ENCODE data around the gene TEX26. TPM values are rescaled to one million over a fixed set of nuclear protein-coding genes. Genes with fewer than 3 reads are reported as not detected.

TEX26 gene
- total RNA-seq, 1 donor: not detected

DNA sequence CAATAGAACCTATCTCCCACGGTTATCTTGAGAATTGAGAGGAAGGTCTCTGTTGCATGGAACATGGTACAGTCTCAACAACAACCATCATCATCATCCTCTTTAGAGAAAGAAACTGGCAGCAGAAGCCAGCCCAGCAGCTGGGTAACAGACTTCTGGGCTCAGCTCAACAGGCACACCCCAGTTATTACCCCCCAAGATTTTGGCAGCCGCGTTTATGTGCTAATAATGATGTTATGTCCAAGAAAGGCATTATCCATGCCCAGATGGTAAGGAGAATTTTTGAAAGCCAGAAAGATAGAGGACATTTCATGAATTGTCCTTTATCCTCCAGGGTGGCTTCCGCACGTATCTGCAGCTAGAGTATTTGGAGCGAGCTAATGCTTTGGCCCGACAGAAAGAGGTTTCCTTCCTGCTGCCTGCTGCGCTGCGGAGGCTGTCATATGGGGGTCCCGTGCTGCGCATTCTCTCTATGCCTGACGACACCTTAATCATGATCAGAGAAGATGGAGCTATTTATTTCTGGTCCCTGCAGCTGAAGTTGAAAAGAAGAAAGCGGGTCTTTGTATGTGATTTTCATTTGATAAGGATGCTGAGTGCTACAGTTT is 89.9 kb downstream of the TEX26 start:
- Histone ChIP-seq H3K36me3 (ENCODE audit: insufficient read depth, low read length) (no peaks in the 10 kb centered on the region), H4K20me1 (ENCODE audit: insufficient read depth, low read length) (no peaks in the 10 kb centered on the region), H3K4me1 (ENCODE audit: insufficient read depth, low read length) (no peaks in the 10 kb centered on the region), H3K4me3 (ENCODE audit: insufficient read depth, low read length) (no peak overlapping the region), H3K27ac (ENCODE audit: low read depth, low read length) (no peak overlapping the region), H3K4me2 (ENCODE audit: insufficient read depth, low read length) (no peak overlapping the region), H3K79me2 (ENCODE audit: insufficient read depth, low read length) (no peaks in the 10 kb centered on the region), H2AFZ (ENCODE audit: low read length) (no peak overlapping the region), H3K27me3 (ENCODE audit: insufficient read depth, low read length) (peaks cover 28% of the 10 kb centered on the region), H3K9me3 (ENCODE audit: low read depth, low read length) (no peaks in the 10 kb centered on the region)
- DNase-seq (ENCODE audit: insufficient read length, low spot score, missing footprints): no peak
- TF ChIP-seq, protein P1, sequence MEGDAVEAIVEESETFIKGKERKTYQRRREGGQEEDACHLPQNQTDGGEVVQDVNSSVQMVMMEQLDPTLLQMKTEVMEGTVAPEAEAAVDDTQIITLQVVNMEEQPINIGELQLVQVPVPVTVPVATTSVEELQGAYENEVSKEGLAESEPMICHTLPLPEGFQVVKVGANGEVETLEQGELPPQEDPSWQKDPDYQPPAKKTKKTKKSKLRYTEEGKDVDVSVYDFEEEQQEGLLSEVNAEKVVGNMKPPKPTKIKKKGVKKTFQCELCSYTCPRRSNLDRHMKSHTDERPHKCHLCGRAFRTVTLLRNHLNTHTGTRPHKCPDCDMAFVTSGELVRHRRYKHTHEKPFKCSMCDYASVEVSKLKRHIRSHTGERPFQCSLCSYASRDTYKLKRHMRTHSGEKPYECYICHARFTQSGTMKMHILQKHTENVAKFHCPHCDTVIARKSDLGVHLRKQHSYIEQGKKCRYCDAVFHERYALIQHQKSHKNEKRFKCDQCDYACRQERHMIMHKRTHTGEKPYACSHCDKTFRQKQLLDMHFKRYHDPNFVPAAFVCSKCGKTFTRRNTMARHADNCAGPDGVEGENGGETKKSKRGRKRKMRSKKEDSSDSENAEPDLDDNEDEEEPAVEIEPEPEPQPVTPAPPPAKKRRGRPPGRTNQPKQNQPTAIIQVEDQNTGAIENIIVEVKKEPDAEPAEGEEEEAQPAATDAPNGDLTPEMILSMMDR (IDR thresholded peaks at IDR 0.05; ENCODE audit: extremely low read depth, low read depth, low read length): no peak

DNA sequence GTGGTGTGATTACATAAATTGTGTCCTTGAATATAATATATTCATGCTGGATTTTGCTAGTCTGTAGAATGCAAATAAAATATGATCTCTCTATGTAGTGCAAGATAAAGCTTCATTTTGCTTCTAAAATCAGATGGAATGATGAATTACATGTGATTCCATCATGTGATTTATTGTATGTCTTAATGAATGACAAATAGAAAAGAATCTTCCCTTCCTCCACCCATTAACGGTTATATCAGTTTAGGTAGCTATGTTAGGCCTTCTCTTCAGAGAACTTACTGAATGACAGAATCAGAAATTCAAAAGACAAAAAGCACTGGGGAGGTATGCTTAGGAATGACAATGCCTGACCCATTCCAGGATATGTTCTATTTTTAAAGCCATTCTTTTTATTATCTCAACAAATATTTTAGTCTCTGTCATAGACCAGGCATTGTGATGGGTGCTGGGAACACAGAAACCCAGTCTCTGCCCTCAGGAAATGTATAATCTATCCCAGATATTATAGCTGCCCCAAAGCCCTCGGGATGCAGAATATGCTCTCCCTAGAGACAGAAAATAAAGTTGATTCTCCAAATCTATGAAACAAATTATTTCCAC is 90.6 kb downstream of the TEX26 start:
- Histone ChIP-seq H4K20me1 (ENCODE audit: insufficient read depth, low read length) (no peaks in the 10 kb centered on the region), H3K27ac (ENCODE audit: low read depth, low read length) (no peak overlapping the region)

More for the DNA sequence above, 90.6 kb downstream of the TEX26 start:
- H3K27me3 ChIP-seq (ENCODE audit: insufficient read depth, low read length): peaks cover 26% of the 10 kb centered on the region
- DNase-seq (ENCODE audit: insufficient read length, low spot score, missing footprints): peak; percentile 66
- no peak overlapping the region for H3K4me3 ChIP-seq (ENCODE audit: insufficient read depth, low read length)
- H3K4me2 ChIP-seq (ENCODE audit: insufficient read depth, low read length): no peak overlapping the region
- no peaks in the 10 kb centered on the region for H3K36me3 ChIP-seq (ENCODE audit: insufficient read depth, low read length)
- H3K9me3 ChIP-seq (ENCODE audit: low read depth, low read length): no peaks in the 10 kb centered on the region
- H2AFZ ChIP-seq (ENCODE audit: low read length): no peak overlapping the region
- no peaks in the 10 kb centered on the region for H3K4me1 ChIP-seq (ENCODE audit: insufficient read depth, low read length)
- H3K79me2 ChIP-seq (ENCODE audit: insufficient read depth, low read length): no peaks in the 10 kb centered on the region
- TF ChIP-seq, protein P1 (IDR thresholded peaks at IDR 0.05; ENCODE audit: extremely low read depth, low read depth, low read length): no peak

Other genes with a start within 250 kb of the TEX26 start
- gene ALOX5AP, start 197.1 kb upstream of the TEX26 start, total RNA-seq: 0.29 TPM in 1 of 2 replicates, not detected in the other
- gene MEDAG, start 26.4 kb upstream of the TEX26 start, total RNA-seq: 46.7 and 96.1 TPM in 2 replicates
- gene HSPH1, start 229.2 kb downstream of the TEX26 start, total RNA-seq: 35.5 and 43.3 TPM in 2 replicates